HFFc6 (cell line): ENCODE results near the gene C3orf20. TPM values are rescaled to one million over a fixed set of nuclear protein-coding genes. Genes with fewer than 3 reads are reported as not detected.
A peak's percentile ranks its signal among the peaks of the same experiment; 100 is the strongest.

ENCODE experiments used
- DNase-seq: peaks from one replicate; pipeline ENCODE4 v3.0.0-alpha.2; 2018
- H3K27ac Mint-ChIP-seq: 2 replicates; pipeline ENCODE4 v1.8.0; 2020; ENCODE audit warnings: mild to moderate bottlenecking, mixed read lengths
- H3K27me3 Mint-ChIP-seq: 2 replicates; pipeline ENCODE4 v1.8.0; 2021; ENCODE audit warnings: mild to moderate bottlenecking, moderate library complexity, mixed read lengths; ENCODE audit not compliant: insufficient read depth
- H3K36me3 Mint-ChIP-seq: 2 replicates; pipeline ENCODE4 v1.8.0; 2021; ENCODE audit warnings: low read depth, mixed read lengths
- H3K4me1 Mint-ChIP-seq: 2 replicates; pipeline ENCODE4 v1.8.0; 2020; ENCODE audit warnings: low read depth, mixed read lengths
- H3K4me3 Mint-ChIP-seq: 2 replicates; pipeline ENCODE4 v1.8.0; 2020; ENCODE audit warnings: mild to moderate bottlenecking, moderate library complexity, mixed read lengths
- H3K9me3 Mint-ChIP-seq: 2 replicates; pipeline ENCODE4 v1.8.0; 2020; ENCODE audit warnings: mild to moderate bottlenecking, mixed read lengths
- CTCF ChIP-seq: fragments of 200-600 bp; sonication (generic); IDR thresholded peaks from 2 replicates; pipeline ENCODE4 v1.5.0; 2021; ENCODE audit warnings: antibody characterized with exemption, mild to moderate bottlenecking
- total RNA-seq, 6 experiments: library from RNA; stranded (reverse); fragmentation: NEBNext Ultra II Directional; extraction: Animal tissue kit (Norgen Biotek cat#: 25700); gene quantifications; 2 replicates in 1 of 6; 3 replicates in 5 of 6; pipeline ENCODE4 v1.2.3, GENCODE V29; 2021

C3orf20 gene
- total RNA-seq, 6 experiments from 2014 or later: not detected

GRCh38 chr3:14785207-14786155 is 110.5 kb downstream of the C3orf20 start:
- DNase-seq: no peak
- no peaks in the 10 kb centered on the region for H3K4me1 Mint-ChIP-seq
- peaks cover 31% of the 10 kb centered on the region for H3K27me3 Mint-ChIP-seq
- H3K36me3 Mint-ChIP-seq: no peaks in the 10 kb centered on the region
- TF ChIP-seq CTCF: no peak
- no peak overlapping the region for H3K4me3 Mint-ChIP-seq
- no peak overlapping the region for H3K27ac Mint-ChIP-seq
- no peaks in the 10 kb centered on the region for H3K9me3 Mint-ChIP-seq

- Mint-ChIP-seq H3K4me1 (peaks cover 7% of the 10 kb centered on the region), H3K36me3 (no peaks in the 10 kb centered on the region), H3K9me3 (no peaks in the 10 kb centered on the region), H3K4me3 (no peak overlapping the region), H3K27ac (no peak overlapping the region), H3K27me3 (peaks cover 33% of the 10 kb centered on the region)
- DNase-seq: no peak
- TF ChIP-seq CTCF: no peak
These were observed 111.4 kb downstream of the C3orf20 start for GRCh38 chr3:14786369-14786768.

- Mint-ChIP-seq H3K27me3 (peaks cover 33% of the 10 kb centered on the region), H3K36me3 (no peaks in the 10 kb centered on the region), H3K9me3 (no peaks in the 10 kb centered on the region), H3K27ac (no peak overlapping the region), H3K4me3 (no peak overlapping the region), H3K4me1 (peaks cover 7% of the 10 kb centered on the region)
- TF ChIP-seq CTCF: no peak
- DNase-seq: no peak
These were observed 112.7 kb downstream of the C3orf20 start for GRCh38 chr3:14787630-14788029.

GRCh38 chr3:14788644-14789043 is 113.7 kb downstream of the C3orf20 start:
- H3K9me3 Mint-ChIP-seq: no peaks in the 10 kb centered on the region
- TF ChIP-seq CTCF: no peak
- H3K4me1 Mint-ChIP-seq: peaks cover 7% of the 10 kb centered on the region
- H3K27me3 Mint-ChIP-seq: peaks cover 39% of the 10 kb centered on the region
- no peak overlapping the region for H3K4me3 Mint-ChIP-seq
- DNase-seq: no peak
- no peak overlapping the region for H3K27ac Mint-ChIP-seq
- no peaks in the 10 kb centered on the region for H3K36me3 Mint-ChIP-seq

GRCh38 chr3:14789221-14789620 is 114.3 kb downstream of the C3orf20 start:
- Mint-ChIP-seq H3K9me3 (no peaks in the 10 kb centered on the region), H3K27ac (no peak overlapping the region), H3K4me1 (peaks cover 7% of the 10 kb centered on the region), H3K36me3 (no peaks in the 10 kb centered on the region), H3K4me3 (peak overlapping the region; percentile 41; the same call in 1 of the 2 replicates), H3K27me3 (peaks cover 39% of the 10 kb centered on the region)
- DNase-seq: no peak
- no peak for TF ChIP-seq CTCF
